GM18508 (cell line): ENCODE results near the gene PARVA.

Source experiments
- ATAC-seq: cut with Tn5 transposase; IDR thresholded peaks from one replicate; pipeline ENCODE4 v1.9.1; 2021; ENCODE audit warnings: moderate number of reproducible peaks; ENCODE audit not compliant: insufficient read depth, unreplicated experiment

Gene PARVA

DNA sequence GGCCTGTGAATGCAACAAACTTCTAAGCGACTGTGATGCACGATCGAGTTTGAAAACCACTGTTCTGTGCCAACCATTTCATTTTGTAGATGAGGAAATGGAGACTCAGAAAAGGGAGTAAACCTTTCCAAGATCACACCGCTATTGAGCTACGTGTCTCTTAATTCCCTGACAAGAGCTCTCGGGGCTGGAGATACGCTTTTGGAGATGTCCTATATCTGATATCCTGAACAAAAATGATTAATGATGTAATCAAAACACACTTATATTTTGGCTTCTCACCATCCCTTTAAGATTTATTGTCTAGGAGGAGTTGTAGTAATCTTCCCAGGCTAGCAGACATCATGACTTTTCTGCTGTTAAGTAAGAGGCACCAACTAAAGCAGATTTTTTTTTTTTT lies 1.7 kb upstream of the PARVA start:
- no peak for ATAC-seq

DNA sequence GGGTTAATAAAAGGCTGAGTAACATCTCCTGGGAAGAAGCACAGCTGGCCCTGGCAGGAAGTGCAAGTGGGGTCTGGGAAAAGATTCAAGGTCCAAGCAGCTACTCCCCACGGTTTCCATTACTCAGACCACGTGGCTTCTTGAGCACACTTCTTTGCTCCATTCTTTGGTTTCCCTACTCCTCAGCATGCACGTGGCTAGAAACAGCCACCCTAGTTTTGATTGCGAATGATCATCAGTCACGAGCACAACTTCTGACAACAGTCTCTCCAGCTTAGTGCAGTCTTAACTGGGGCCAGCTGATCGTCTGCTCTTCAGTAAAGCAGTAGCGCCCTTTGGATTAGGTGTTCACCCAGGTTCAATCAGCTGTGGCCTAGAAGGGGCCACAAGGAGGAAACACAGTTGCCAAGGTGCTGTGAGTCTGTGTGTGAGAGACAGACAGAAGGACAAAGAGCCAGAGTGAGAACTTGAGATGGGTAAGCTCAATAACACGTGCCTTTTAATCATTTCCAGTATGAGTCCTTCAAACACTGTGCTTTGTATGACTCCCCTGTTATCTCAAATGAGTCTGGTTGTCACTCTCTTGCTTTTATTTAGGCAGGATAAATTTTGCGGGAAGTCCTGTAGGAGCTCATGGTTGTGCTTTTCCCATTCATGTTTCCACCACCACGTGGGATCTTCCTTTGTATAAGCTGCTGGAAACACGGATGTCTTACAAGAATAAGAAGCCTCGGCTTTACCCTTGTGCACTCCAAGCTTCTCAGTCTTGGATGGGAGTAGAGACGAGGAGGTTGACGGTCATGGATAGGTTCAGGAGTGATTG lies 901 bp upstream of the PARVA start:
- no peak for ATAC-seq

DNA sequence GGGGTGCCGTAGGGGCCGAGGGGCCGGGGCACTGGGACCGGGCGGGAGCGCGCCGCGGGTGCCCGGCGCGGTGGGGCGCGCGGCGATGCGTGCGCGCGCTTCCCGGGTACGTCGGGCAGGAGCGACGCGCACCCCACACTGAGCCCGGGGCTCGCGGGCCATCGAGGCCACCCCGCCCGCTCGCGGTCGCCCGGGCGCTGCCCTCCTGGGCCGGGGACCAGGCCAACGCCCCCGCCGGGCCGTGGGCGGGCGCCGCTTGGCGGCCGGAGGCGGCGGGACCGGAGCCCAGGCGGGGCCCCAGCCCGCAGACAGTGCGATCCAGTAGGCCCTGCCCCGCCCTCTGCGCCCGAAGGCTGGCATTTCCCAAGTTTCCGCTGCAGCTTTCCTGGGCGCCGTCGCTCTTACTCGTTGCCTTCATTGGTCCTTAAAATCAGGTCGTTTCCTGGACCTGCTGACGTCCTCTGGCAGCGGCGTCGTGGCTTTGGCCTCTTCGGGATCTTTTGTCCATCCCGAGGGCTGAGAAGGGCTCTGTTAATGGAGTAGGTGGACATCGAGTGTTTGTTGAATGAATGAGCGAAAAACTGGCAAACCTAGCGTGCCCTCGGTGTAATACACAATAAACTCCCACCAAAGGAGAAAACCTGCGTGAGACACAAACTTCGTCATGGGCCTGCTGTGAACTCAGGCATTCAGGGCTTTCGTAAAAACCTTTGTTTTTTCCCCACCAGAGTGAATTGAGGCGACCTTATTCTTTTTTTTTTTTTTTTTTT lies 638 bp downstream of the PARVA start:
- ATAC-seq, result no peak

DNA sequence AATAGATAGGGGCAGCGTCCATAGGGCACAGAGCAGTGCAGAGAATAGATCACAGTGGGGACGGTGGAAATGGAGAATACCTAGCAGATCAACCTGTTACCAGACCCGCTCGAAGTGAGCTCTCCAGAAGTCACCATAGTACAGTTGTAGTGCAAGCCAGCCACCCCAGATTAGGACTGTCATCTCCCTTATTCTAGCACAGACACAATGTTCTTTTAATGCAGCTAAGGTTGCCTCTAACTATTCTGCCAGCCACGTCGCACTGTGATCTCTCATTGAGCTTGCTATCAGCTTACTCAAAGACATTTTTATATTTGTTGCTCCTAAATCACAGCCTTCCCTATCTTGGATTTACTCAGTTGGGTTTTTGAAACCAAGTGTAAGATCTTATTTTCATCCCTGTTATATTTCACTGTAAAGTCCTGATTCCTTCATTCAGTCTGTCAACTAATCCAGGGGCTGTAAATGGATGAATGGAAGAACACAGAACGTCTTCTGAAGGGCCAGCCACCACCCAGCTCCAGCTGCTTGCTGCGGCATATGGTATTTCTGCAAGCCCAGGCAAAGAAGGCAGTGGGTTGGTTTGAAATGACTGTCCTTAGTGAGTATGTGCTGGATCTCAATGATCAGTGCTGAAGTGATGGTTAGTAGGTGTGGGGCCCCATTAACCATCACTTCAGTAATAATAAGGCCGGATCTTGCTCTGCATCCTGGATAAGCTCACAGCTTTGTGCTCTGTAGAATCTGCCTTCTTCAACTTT lies 3.4 kb downstream of the PARVA start:
- ATAC-seq, result no peak

DNA sequence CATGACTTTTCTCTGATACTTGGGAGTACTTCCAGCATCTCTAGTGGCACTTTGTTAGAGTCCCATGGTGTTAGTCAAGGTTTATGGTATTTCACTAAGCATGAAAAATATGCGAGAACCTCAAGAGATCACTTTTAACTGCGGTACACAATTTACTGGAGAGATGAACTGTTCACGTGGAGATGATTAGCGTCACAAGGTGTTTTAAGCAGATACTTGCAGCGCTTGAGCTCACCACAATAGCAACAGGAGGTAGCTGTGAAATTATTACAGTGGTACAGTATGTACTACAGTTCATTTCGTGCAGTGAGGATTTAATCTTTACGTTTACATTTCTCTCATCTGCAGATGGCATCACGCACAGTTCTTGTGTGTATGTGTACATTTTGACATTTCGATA lies 4.5 kb downstream of the PARVA start:
- no peak for ATAC-seq

DNA sequence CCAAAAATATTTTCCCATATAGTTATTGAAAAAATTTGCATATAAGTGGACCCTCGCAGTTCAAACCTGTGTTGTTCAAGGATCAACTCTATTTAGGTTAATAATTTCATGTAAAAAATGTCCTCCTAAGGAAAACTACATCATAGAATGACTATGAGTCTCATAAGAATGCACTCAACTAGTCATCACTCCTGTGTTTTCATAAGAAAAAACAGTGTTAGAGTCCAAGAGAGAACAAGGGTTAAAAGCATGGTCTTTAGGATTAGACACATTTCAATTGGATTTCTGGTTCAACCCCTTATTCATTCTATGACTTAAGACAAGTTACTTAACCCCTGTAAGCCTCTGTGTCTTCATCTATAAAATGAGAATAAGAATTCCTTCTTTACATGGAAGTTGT lies 5.1 kb downstream of the PARVA start:
- ATAC-seq, result no peak

DNA sequence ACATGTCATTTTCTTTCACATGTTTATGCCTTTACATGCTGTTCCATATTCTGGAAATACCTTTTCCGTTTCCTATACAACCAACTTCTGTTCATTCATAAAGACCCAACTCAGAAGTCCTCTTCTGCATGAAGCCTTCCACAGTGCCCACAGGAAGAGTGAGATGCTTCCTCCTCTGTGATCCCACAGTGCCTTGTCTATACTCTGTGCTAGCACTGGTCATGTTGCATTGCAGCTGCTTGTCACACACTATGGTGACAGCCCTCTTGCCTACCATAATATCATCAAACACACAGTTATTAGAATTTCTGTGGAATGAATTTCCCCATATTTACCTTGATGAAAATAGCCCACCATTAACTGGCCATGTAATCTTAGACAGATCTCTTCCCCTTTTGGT lies 8.9 kb downstream of the PARVA start:
- ATAC-seq, result no peak

DNA sequence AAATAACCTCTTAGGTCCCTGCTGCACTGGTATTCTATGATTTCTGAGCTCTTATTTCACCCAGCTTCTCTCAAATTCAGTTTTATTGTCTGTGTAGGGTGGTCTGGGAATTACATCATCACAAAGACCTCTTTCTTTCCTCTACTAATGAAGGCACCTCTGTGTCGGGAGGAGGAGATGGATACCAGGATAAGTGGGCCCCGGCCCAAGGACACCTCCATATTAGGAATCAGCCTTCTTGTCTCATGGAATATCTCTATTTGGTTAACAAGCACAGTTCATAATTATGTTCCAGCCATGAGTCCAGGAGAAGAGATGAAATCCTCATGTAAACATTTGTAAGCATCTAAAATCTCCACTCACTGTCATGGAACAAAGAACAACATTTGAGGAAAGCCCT lies 9.4 kb downstream of the PARVA start:
- ATAC-seq, result no peak

DNA sequence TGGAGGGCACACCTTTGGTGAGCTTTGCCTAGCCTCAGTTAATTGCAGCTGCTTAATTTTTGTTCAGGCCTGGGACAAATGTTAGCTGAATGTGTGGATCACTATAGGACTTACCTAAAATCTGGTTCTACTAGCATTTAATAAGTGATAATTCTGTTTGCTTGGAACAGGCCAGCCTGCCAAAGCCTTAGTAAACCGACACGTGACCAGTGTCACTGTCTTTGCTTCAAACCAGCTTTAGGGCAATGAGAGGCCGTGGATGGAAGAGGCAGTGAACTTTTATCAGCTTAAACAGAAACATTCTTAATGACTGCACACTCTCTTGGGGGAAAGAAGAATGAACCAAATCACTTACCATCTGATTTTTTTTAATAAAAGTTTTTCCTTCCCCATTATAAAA lies 10.8 kb downstream of the PARVA start:
- no peak for ATAC-seq

DNA sequence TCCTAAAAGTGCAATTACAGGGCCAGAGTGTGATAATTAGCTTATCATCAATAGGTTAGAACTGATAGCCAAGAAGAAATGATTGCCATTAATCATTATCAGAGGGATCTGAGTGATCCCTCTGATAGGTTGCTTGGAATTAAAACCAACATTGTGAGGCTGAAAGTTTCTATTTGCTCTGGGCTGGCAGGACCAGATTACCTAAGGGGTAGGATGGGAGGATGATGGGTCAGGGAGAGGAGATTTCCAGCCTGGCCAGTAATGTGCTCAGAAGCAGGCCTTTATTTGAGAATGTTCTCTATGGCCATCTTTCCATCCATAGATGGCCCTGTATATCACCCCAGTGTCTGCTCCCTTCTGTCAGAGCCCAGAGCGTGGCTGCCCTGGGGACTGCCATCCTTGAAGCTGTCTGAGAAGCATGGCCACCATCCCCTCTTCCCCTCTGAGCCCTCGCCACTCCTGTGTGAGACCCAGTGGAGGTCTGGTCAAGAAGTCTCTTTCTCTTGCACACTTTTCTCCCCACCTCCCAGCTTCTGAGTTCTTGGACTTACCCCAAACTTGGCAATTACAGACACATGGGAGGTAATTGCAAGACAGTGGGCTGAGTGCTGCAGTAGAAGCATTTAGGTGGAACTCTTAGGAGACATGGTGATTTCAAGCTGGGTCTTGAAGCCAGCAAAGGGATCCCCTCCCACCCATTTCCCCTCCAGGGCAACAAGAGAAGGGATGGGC lies 11.7 kb downstream of the PARVA start:
- no peak for ATAC-seq

DNA sequence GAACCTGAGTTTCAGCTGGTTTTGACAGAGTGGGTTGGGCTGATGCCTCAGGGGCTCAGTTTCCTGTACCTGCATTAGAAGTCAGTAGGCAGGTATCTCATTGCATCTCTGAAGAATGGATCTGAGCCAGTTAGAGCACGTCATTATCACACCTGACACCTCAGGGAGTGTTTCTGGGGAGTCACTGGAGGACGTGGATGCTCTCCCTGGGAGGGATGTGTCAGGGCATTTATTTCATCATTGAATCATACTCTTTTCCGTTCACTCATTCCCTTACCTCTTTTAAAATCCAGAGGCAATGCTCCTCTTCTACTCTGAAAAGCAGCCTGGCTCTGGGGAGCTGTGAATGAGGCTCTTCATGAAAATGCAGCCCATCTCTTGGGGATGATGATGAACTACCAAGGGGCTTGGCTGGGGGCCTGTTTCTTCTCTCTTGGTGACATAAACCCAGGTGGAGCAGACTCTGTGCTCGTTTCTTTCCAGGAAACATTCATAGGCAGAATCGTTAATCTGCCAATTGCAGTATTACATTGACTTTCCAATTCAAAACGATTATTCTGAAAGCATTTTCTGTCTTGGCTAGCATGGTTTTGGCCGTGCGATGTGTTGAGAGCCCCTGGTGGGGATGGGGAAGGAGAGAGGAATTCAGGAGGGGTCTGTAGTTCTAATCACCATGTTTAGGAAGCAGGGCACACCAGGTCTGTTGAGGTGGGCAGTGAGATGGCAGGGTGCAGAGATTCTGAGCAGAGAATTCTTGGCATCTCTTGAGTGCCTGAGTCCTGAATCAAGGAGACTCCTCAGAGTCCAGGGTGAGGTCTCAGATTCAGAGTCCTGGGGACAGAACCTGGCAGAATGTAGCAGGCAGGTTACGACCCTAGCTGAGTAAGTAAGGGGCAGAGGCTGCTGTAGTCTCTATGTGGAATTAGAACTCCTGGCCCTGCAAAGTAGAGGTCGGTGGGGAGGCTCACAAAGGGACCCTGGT lies 12.6 kb downstream of the PARVA start:
- no peak for ATAC-seq

DNA sequence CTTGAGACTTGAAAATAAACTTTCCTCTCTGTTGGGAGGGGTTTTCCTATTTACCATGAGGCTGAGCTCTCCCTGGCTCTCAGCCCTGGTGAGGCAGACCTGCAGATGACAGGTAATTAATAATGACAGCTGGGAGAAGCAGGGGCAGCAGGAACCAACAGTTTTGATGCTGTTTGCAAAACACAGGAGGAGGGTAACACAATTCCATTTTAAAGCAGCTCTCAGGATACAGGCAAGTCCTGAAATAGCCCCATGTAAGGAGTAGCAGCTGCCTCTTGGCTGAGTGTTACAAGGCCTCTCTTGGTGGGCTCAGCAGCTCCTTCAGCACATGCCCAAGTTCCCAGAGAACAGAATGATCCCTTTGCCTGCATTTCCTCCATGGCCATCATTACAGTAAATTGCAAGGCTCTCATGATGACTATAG lies 13.3 kb downstream of the PARVA start:
- ATAC-seq, result no peak

DNA sequence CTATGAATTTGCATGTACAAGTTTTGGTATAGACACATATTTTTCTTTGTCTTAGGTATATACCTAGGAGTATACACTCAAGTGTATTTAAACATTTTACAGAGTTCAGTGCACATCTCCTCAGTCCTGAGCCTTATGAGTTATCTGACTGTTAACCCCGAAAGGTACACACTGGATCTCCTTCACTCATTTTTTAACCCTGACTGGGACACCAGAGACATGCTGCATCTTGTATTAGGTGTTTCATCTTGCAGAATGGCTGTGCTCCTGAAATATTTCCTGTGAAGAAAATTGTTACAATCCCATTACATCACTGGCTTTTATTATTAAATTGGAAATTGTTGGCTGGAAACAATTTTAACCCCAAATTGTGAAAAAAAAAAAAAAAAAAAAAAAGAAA lies 15.3 kb downstream of the PARVA start:
- ATAC-seq, result no peak

DNA sequence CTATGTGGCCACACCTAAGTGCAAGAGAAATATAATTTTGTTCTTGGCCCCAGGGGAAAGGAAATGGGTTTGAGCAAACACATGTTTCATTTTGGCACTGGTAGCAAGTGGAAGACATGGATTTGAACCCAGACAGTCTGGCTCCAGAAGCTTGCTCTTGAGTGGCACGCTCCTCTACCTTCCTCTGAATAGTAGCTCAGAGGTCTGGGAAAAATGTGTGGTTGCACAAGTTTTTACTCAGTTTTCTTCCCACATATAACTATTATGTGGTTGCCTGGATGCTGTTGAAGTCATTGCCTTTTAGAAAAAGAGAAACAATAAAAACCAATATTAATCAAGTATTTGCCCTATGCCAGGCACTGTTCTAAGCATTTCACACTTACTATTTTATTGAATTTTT lies 16.3 kb downstream of the PARVA start:
- no peak for ATAC-seq

DNA sequence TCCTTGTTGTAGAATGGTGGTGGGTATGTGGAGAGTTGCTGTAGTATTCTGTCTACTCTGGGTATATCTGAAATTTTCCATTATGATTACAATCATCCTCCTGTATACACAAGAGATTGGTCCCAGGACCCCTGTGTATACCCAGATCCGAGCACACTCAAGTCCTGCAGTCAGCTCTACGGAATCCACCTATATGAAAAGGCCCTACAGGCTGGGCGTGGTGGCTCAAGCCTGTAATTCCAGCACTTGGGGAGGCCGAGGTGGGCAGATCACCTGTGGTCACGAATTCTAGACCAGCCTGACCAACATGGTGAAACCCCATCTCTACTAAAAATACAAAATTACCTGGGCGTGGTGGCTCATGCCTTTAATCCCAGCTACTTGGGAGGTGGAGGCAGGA lies 17.2 kb downstream of the PARVA start:
- no peak for ATAC-seq

DNA sequence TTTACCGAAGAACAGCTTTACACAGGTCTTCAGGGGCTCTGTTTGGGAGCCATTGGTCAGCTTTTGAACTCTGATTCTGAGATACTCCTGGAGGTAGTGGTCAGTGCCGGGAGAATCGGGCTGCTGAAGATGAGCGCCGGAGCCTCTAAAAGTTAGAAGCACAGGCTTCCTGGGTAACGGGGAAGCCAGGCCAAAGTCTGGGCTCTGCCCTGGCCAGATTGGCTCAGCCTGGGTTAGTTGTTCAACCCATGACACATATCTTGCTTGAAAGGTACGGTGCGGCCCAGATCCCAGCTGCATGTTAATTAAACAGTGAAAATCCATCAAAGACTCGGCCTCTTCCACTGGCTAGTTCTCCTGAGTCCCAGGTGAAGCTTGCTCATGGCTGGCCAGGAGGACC lies 18.0 kb downstream of the PARVA start:
- no peak for ATAC-seq

DNA sequence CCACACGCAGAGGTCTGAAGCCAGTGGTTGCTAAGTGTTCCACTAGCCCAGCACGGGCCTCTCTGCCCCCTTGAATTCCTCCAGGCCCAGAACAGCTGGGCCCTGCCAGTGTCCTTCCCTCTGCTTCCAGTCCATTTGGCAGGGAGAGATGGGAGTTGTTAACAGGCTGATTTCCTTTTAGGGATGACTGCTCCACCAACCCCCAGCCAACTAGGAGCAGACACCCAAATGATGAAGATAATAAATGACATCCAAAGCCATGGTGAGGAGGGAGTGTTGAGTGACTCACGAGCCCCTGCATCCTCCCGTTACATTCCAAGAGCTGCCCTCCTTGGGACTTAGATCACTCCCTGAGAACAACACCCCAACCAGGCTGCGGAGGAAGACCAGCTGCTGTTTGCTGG lies 20.6 kb downstream of the PARVA start:
- no peak for ATAC-seq

DNA sequence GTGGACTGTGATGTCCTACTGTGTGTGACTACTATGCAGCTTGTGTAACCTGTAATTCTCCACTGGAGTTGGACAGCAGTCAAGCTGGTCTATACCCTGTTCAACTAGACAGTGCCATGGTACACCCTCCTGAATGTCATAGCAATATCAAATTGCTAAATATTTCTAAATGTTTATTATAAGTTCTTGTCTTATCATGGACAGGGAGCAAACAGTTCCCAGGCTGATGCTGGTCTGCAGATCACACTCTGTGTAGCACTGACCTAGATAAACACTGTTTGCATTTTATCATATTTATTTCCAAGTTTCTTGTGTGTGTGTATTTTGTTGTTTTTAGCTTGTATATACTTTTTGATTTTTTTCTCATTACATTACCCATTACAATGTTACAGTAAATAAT lies 22.0 kb downstream of the PARVA start:
- ATAC-seq, result no peak

DNA sequence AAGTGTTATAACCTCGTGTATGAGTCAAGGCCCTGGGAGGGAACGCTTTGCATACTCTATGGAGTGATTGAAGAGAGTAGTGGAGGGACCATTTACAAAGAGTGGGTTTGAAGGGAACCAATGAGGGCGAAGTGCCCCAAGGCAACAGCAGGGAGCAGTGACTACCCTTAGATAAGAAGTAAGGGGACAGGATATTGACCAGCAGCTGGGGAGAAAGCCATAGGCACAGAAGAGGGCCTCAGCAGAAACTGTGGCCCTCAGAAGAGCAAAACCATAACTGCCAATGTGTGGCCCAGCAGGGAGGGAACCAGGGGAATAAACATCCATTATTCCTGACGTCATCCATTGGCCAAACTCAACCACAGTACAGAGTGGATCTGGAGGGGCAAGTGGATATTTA lies 24.7 kb downstream of the PARVA start:
- ATAC-seq, result no peak
